Parietal lobe (tissue), 2 donors: ENCODE results near the gene TRIM25. TPM values are rescaled to one million over a fixed set of nuclear protein-coding genes. Genes with fewer than 3 reads are reported as not detected.

Source experiments
- small RNA-seq: library from RNA; depleted of rRNA; stranded (forward); fragments of <200 nt; gene quantifications from one replicate; pipeline ENCODE3, GENCODE V24; 2014; ENCODE audit warnings: low replicate concordance
- total RNA-seq: library from RNA; depleted of rRNA; stranded (reverse); fragments of >200 nt; gene quantifications from one replicate; pipeline ENCODE4 v1.2.3, GENCODE V29; 2014

TRIM25 gene, protein sequence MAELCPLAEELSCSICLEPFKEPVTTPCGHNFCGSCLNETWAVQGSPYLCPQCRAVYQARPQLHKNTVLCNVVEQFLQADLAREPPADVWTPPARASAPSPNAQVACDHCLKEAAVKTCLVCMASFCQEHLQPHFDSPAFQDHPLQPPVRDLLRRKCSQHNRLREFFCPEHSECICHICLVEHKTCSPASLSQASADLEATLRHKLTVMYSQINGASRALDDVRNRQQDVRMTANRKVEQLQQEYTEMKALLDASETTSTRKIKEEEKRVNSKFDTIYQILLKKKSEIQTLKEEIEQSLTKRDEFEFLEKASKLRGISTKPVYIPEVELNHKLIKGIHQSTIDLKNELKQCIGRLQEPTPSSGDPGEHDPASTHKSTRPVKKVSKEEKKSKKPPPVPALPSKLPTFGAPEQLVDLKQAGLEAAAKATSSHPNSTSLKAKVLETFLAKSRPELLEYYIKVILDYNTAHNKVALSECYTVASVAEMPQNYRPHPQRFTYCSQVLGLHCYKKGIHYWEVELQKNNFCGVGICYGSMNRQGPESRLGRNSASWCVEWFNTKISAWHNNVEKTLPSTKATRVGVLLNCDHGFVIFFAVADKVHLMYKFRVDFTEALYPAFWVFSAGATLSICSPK
- 3.8 TPM for total RNA-seq

DNA sequence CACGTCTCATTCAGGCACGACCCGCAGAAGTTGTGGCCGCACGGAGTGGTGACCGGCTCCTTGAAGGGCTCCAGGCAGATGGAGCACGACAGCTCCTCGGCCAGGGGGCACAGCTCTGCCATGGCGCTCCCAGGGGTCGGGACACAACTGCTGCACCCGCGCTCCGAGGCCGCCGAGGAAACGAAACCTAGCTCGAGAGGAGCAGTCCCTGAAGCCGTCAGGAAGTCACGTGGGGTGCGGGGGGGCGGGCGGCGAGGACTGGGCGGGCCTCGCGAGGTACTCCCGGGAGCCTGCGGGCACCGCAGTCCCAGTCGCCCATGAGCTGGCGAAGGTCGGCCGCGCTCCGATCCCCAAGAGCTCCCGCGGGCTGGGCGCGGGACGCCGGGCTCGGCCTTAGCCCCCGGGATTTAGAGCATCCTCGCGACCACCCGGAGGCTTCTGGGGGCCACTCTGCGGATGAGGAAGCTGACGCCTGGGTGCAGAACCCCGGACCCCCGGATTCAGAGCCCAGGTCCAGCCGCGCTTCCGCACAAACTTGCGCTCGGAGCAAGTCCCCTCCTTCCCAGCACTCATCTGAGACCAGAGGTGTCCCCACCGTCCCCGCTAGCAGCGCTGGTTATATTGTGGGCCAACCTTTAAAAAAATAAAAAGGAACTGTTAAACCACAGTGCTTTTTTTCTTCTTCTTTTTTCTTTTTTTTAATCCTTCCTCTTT is at the start of gene TRIM25:
Gene TRIM25, minus strand, starts transcription at position 183 of the 714 bp plus-strand sequence. Its CDS starts 61 bp downstream, at position 122.

DNA sequence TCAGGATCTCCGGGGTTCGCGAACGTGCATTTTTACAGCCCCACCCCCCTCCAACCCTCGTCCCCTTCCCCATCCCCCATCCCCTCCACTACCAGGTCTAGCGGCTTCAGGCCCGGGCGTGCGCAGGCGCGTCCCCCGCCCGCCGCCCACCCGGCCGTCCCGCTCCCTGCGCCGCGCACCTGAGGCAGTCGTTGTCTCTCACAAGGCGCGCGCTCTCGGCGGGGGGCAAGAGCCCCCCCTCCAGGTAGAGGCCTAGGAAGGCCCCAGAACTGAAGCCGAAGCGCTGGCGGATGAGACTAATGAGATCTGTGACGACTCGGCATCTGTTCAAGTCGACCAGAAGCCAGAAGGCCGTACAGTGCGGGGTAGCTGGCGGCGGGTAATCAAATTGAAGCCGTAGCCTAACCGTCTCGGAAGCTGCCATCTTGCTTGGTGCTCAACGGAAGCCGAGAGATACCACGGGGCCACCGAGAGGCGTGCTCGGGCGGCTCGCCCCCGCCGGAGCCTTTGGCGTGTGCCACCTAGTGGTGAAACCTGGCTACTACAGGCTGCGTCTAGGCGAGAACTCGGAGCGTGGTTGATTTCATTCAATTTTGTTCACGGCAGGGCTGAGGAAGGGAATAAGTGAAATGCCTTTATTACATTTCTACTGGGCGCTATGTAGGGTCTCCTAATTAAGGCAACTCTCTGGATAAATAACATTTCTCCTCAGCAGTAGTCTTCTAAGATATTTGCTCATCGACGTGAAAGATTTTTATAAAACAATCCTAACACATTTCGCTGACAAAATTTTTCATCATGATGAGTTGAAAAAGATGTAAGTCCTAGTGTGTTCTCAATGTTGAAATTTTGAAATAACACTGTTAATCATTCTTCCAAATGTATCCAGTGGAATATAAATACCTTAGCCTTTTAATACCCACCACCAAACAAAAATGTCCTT is 47.0 kb upstream of the TRIM25 start, which contains the start of gene COIL:
Gene COIL, minus strand, starts transcription at position 455 of the 943 bp plus-strand sequence. Its CDS starts 31 bp downstream, at position 424.

Small RNAs within 50 kb of the gene (small RNA-seq; reads per million reads assigned to genes)
- gene AC015912.2, result not detected
- gene RNU6-1158P, result not detected

Other genes with a start within 250 kb of the TRIM25 start
- 1.3 TPM for gene C17orf67, start 80.1 kb downstream of the TRIM25 start, total RNA-seq
- gene DGKE, start 79.9 kb downstream of the TRIM25 start, total RNA-seq, result 36.9 TPM
- 18.5 TPM for gene COIL, start 47.0 kb upstream of the TRIM25 start, total RNA-seq
- 3.4 TPM for gene SCPEP1, start 64.1 kb upstream of the TRIM25 start, total RNA-seq
- gene AKAP1, start 171.2 kb upstream of the TRIM25 start, total RNA-seq, result 36.3 TPM